DOHH2 (cell line): ENCODE measurements around the gene FNDC3B.

ENCODE experiments used
- CTCF ChIP-seq: fragments of 200-600 bp; sonication (generic); IDR thresholded peaks from one replicate; pipeline ENCODE4 v1.5.1; 2014; ENCODE audit warnings: antibody characterized with exemption, mild to moderate bottlenecking, low read depth, low read length; ENCODE audit not compliant: poor library complexity, severe bottlenecking
- EZH2phosphoT487 ChIP-seq: fragments of 200-600 bp; sonication (generic); IDR thresholded peaks from 2 replicates; pipeline ENCODE4 v1.6.1; 2017; ENCODE audit warnings: borderline replicate concordance, mild to moderate bottlenecking, antibody characterized with exemption, low read length, moderate library complexity, mixed read lengths

- TF ChIP-seq CTCF (no peak), EZH2phosphoT487 (no peak)
Observed at GRCh38 chr3:172056416-172056815, 17.0 kb downstream of the FNDC3B start.
